ENCODE measurements around the gene MYO18A.
A peak's percentile ranks its signal among the peaks of the same experiment; 100 is the strongest.

MYO18A gene

DNA sequence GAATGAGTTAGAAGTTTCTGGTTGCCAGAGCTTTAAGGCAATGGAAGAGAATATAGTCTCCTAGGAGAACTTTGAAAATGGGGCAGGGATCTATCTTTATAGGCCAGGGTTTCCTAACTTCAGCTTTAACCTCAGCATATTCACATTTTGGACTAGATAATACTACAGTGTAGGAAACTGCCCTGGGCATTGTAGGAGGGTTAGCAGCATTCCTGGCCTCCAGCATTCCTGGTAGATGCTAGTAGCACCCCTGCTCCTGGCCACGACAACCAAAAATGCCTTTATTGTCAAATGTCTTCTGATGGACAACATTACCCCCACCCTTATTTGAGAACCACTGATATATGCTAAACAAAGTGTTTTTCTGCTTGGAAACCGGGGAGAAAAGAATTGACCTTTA, 27.8 kb upstream of the MYO18A start:
- TF ChIP-seq GATA3 (IDR thresholded peaks at IDR 0.05; ENCODE audit: low read depth, low read length) (no peak), GATA2 (IDR thresholded peaks at IDR 0.05; ENCODE audit: low read depth, low read length) (no peak)

DNA sequence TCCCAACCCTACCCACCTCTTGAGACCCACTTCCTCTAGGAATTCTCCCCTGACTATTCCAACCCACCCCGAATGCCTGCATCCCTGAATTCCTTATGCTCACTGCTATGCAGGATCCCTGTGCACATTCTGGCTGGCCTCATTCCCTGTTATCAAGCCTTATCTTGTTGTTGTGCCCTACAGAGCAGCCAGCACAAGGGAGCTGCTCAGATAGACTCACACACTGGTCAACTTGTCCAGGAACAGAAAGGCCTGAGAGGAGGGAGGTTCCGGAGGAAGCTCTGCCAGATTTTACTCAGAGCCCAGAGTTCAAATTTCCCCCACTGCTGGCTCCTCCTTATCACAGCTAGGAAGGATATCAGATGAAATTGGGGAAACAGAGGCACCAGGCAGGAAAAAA, 24.8 kb upstream of the MYO18A start:
- TF ChIP-seq GATA2 (IDR thresholded peaks at IDR 0.05; ENCODE audit: low read depth, low read length), result peak; percentile 40; the same call in 1 of the 2 replicates
- no peak for TF ChIP-seq GATA3 (IDR thresholded peaks at IDR 0.05; ENCODE audit: low read depth, low read length)

DNA sequence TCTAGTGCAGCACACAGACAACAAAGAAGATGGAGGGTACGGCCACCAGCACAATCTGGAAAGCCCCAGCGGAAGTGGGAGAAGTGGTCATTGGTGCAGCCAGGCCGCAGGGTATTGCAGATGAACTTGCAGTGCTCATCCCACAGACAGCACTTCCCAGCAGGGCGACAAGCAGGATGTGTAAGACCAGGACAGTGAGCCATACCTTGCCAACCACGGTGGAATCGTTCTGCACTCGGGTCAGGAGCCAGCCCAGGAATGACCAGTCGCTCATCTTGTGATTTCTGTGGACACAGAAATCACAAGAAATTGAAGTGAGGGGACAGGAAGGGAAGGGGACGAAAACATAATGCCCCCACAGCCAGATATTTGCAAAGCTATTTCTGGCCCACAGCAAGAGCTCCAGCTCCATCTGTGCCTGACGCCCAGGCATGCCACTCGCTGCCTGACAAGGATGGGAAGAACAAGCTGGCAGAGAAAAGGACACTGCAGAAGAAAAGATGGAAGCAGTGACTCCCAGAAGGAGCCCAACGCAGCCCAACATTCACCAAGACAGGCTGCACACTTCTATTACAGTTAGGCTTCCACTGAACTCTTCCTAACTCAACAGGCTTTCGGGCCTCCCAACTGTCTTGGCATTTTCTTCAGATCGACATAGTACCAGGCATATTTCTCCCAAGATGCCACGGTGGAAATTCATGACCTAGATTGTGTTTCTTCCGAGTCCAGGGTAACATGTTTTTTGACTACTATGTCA, 17.5 kb upstream of the MYO18A start:
- TF ChIP-seq GATA2 (IDR thresholded peaks at IDR 0.05; ENCODE audit: low read depth, low read length) (no peak), GATA3 (IDR thresholded peaks at IDR 0.05; ENCODE audit: low read depth, low read length) (no peak)

DNA sequence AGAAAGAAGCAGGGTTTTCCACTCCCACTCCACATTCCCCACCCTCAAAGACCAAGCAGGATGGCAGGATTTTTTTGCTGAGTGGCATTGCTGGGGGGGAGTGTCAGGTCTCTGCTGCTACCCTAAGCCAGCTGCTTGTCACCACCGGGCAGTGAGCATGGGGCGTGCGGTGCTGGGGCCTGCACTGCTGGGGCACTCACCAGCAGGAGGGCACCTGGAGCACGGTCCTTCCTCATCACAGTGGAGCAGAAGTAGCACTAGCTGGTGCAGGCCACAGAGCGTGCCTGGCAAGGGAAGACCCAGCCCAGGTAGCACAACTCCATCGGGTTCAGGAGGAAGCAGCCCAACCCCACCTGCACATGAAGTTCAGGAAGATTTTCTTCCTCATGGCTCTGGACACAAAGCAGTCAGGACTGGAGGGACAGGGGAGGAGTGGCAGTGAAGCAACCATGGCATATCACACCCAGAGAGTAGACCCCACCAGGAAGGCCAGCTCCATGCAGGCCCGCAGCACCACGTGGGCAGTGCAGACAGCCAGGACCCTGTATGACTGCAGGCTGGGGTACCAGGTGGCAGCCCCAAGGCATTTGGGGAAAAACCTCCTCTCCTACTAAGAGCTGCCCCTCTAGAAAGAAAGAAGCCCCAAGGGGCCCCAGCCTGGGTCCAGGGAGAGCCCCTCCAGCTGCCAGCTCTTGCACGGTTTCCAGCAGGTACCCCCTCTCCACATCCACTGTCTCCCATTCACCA, 16.7 kb upstream of the MYO18A start:
- TF ChIP-seq GATA3 (IDR thresholded peaks at IDR 0.05; ENCODE audit: low read depth, low read length) (no peak), GATA2 (IDR thresholded peaks at IDR 0.05; ENCODE audit: low read depth, low read length) (no peak)

DNA sequence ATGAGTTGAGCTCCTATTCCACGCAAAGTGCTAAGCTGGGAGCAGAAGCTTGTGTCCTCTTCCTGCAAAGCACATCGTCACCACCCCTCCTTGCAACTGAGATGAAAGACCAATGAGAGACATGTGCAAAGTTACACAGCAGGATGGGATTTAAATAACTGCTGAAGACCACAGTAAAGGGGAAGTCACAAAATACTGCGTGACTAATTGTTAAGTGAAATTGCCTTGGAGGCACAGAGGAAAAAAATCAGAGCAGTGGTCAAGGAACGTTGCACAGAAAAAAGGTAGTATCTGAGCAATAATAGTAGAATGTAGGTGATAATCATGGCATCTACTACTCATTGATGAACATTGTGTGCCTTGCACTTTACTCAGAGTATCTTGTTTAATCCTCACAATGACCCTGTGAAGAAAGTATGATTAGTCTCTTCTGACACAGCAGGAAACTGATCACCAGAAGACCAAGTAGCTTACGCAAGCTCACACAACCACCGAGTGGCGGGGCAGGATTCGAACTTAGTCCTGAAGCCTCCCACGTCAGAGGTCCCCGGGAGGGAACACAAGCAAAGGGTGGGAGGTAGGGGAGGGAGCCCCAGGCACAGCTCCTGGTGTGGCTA, 15.4 kb upstream of the MYO18A start:
- TF ChIP-seq GATA2 (IDR thresholded peaks at IDR 0.05; ENCODE audit: low read depth, low read length) (no peak), GATA3 (IDR thresholded peaks at IDR 0.05; ENCODE audit: low read depth, low read length) (no peak)

DNA sequence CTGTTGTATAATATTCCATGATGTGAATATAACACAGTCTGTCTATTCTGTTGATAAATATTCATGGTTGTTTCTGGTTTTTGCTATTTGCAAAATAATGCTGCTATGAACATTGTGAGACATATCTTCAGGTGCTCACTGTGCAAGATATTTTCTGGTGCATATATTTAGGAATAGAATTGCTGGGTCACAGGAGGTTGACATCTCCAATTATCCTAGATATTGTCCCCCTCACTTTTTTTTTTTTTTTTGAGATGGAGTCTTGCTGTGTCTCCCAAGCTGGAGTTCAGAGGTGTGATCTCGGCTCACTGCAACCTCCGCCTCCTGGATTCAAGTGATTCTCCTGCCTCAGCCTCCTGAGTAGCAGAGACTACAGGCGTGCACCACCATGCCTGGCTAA, 14.5 kb upstream of the MYO18A start:
- TF ChIP-seq GATA3 (IDR thresholded peaks at IDR 0.05; ENCODE audit: low read depth, low read length), result no peak

DNA sequence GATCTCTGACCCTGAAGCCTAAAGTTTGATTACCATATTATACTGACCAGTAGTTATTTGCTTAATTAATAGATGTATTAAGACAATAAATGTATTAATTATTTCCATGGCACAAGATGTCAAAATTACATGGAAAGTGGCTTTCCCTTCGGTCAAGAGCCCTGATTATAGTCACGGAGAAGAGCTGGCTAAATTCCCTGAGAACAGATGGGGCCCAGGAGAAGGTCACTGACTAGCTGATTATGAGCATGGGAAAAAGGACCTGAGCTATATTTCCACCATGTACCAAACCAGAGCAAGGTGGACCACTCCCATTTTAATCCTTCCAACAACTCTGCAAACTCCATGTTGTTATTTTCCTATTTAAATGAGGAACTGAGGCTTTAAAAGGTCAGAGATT, 12.9 kb upstream of the MYO18A start:
- TF ChIP-seq GATA3 (IDR thresholded peaks at IDR 0.05; ENCODE audit: low read depth, low read length) (no peak), GATA2 (IDR thresholded peaks at IDR 0.05; ENCODE audit: low read depth, low read length) (no peak)

DNA sequence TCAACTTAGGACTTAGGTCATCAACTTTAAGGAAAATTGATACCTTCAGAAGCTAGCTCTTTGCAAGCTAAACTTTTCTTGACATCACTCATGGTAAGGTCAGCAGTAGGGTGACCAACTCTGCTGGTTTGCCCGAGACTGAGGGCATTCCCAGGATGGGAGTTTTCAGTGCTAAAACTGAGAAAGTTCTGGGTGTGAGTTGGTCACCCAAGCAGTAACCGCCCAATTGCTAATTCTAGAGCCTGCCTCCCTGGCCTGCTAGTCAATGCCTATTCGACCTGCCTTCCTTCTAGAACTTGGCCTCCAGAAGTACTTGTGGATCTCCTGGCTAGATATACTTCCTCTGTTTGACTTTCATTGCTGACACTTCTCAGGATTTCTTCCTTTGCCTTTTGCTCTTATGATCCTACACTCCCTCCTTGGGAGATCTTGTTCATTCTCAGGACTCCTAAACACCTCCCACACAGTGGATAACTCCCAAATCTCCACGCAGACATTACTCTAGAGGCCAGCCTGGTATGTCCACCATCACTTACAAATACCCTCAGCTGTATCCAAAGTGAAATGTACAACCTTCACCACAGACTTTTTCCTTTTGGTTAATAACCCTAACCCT, 10.5 kb upstream of the MYO18A start:
- TF ChIP-seq GATA2 (IDR thresholded peaks at IDR 0.05; ENCODE audit: low read depth, low read length), result no peak
- TF ChIP-seq GATA3 (IDR thresholded peaks at IDR 0.05; ENCODE audit: low read depth, low read length), result no peak

DNA sequence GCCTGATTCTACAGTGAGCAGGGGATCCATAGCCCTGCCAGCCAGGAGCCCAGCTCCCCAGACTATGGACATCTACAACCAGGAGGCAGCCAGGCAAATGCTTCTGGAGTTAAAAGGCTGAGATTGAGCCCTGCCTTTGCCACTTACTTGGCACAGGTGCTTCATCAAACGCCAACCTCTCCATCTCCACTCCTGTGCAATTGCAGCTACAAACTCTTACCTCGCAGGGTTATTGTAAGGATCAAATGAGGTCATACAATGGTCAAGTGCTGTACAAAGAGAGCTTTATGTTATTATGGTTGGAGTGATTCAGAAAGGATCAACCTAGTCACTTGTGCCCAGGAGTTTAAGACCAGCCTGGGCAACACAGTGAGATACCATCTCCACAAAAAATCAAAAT, 9.8 kb upstream of the MYO18A start:
- TF ChIP-seq GATA2 (IDR thresholded peaks at IDR 0.05; ENCODE audit: low read depth, low read length) (no peak), GATA3 (IDR thresholded peaks at IDR 0.05; ENCODE audit: low read depth, low read length) (no peak)

DNA sequence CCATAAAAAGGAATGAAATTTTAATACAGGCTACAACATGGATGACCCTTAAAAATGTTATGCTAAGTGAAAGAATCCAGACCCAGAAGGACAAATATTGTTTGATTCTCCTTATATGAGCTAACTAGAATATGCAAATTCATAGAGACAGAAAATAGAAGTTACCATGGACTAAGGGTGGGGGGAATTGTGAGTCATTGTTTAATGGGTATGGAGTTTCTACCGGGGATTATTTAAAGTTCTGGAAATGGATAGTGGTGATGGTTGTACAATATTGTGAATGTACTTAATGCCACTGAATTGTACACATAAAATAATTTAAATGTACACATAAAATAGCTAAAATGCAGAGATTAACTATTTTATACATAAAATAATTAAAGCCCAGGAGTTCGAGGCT, 9.2 kb upstream of the MYO18A start:
- TF ChIP-seq GATA2 (IDR thresholded peaks at IDR 0.05; ENCODE audit: low read depth, low read length), result no peak
- no peak for TF ChIP-seq GATA3 (IDR thresholded peaks at IDR 0.05; ENCODE audit: low read depth, low read length)

DNA sequence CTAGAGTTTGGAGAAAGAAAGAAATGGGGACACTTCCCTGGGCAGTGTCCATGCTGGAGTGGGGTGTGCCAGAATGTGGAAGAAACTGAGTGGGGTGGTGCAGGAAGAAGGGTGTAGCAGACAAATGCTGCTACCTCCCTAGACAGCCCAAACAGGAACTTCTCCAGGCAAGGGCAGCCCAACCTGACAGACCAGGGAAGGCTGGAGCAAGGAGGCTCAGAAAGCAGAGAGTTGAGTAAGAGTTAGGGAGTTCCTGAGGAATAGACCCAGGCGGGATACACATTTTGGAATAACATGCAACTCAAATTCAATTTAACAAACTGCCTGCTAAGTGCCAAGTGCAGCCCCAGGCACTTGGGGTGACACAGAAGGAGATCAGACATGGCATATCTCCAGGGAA, 1.0 kb upstream of the MYO18A start:
- TF ChIP-seq GATA2 (IDR thresholded peaks at IDR 0.05; ENCODE audit: low read depth, low read length) (no peak), GATA3 (IDR thresholded peaks at IDR 0.05; ENCODE audit: low read depth, low read length) (no peak)

DNA sequence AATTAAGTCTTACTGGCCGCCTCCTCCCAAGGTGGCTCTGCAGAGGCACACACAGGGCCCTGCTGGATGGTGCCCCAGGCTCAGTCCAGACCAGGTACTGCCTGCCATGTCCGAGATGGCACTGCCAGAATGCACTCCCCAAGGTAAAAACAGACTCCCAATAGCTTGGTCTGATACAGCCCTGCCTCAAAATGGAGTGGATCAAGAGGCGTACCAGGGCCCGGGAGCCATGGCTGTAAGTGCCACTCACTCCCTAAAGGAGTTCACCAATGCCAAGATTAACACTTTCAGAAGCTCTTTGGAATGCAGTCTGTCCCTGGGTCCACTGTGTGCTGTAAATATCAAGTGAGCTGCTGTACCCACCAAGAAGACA, 576 bp upstream of the MYO18A start:
- TF ChIP-seq GATA3 (IDR thresholded peaks at IDR 0.05; ENCODE audit: low read depth, low read length) (no peak), GATA2 (IDR thresholded peaks at IDR 0.05; ENCODE audit: low read depth, low read length) (no peak)

DNA sequence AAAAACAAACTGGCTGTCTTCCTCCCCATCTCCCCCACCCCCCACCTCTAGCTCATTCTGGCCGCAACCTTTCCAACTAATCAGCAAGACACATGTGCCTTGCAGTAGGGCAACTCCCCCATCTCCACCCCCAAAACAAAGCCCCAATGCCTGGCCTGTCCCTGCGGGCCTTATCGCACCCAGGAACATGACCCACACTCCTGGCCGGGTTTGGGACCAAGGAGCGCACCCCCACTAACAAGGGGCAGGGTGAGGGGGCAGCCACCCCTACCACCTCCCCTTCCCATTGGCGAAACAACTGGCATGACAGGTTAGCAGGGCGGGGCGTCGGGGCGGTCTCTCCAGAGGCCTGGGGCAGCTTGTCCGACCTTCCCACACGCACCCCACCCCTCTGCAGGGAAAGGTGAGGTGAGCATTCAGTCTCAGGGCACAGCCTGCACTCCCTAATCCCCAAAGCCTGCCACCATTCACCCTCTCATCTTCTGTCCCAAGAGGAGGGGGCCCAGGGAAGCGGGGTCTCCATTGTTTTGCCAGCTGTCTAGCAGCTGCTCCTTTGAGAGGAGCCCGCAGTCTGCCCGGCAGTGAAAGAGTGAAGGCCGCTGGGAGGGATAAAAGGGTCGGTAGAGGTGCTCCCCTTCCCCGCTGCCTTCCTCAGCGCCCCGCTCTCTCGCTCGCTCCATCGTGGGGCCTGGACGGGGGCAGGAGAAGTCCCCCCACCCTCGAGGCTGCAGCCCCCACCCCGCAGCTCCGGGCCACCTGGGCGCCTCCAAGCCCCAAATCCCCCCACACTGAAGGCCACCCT, 765 bp downstream of the MYO18A start:
- TF ChIP-seq GATA3 (IDR thresholded peaks at IDR 0.05; ENCODE audit: low read depth, low read length) (no peak), GATA2 (IDR thresholded peaks at IDR 0.05; ENCODE audit: low read depth, low read length) (no peak)

DNA sequence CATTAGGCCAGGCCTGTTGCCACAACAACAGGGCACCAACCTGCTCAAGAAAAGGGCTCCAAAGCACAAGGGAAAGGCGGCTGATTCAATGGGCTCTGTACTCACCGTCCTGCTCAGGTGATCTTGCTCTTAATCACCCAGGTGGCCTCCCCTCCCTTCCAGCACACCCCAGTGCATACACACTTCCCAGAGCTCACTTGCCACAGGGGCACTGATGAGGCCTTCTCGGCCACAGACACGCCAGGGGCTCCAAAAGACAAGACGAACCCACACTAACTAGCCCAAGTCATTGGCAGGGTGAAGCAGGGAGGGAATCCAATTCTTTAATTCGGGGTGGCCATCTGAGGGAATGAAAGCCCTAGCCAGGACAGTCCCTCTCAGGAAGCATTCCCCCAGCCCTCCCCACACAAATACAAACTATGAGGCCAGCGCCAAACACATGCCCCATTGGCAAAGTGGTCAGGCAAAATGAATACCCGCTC, 1.4 kb downstream of the MYO18A start:
- TF ChIP-seq GATA3 (IDR thresholded peaks at IDR 0.05; ENCODE audit: low read depth, low read length) (no peak), GATA2 (IDR thresholded peaks at IDR 0.05; ENCODE audit: low read depth, low read length) (no peak)

Measured in SH-SY5Y (cell line).